HG03457 (cell line): ENCODE data around the gene ERC2.
A peak's percentile ranks its signal among the peaks of the same experiment; 100 is the strongest.

Experiments
- ATAC-seq: cut with Tn5 transposase; IDR thresholded peaks from one replicate; pipeline ENCODE4 v1.9.1; 2021; ENCODE audit warnings: moderate number of reproducible peaks; ENCODE audit not compliant: unreplicated experiment

The ERC2 gene

GRCh38 chr3:55615694-55616295 lies 852.5 kb downstream of the ERC2 start:
- no peak for ATAC-seq

GRCh38 chr3:55615039-55615693 lies 853.1 kb downstream of the ERC2 start:
- no peak for ATAC-seq

- no peak for ATAC-seq
Observed at GRCh38 chr3:55611121-55611520, 857.1 kb downstream of the ERC2 start.

GRCh38 chr3:55609230-55609827 lies 858.9 kb downstream of the ERC2 start:
- ATAC-seq = no peak

GRCh38 chr3:55608301-55608937 lies 859.8 kb downstream of the ERC2 start:
- ATAC-seq = no peak

GRCh38 chr3:55607844-55608243 lies 860.4 kb downstream of the ERC2 start:
- ATAC-seq = peak; percentile 51

- ATAC-seq = no peak
Observed at GRCh38 chr3:55607175-55607574, 861.1 kb downstream of the ERC2 start.

- no peak for ATAC-seq
Observed at GRCh38 chr3:55605443-55606236, 862.6 kb downstream of the ERC2 start.

GRCh38 chr3:55604846-55605245 lies 863.4 kb downstream of the ERC2 start:
- no peak for ATAC-seq

- no peak for ATAC-seq
Observed at GRCh38 chr3:55604402-55604801, 863.9 kb downstream of the ERC2 start.

- no peak for ATAC-seq
Observed at GRCh38 chr3:55601366-55602080, 866.7 kb downstream of the ERC2 start.

GRCh38 chr3:55598224-55598623 lies 870.0 kb downstream of the ERC2 start:
- no peak for ATAC-seq

- ATAC-seq = no peak
Observed at GRCh38 chr3:55597641-55598040, 870.6 kb downstream of the ERC2 start.

- no peak for ATAC-seq
Observed at GRCh38 chr3:55596212-55596611, 872.1 kb downstream of the ERC2 start.

GRCh38 chr3:55595420-55595819 lies 872.8 kb downstream of the ERC2 start:
- ATAC-seq = no peak

GRCh38 chr3:55592572-55592971 lies 875.7 kb downstream of the ERC2 start:
- no peak for ATAC-seq

- ATAC-seq = no peak
Observed at GRCh38 chr3:55591888-55592287, 876.4 kb downstream of the ERC2 start.

GRCh38 chr3:55588146-55588765 lies 880.0 kb downstream of the ERC2 start:
- no peak for ATAC-seq

- ATAC-seq = no peak
Observed at GRCh38 chr3:55585856-55586255, 882.4 kb downstream of the ERC2 start.

GRCh38 chr3:55584716-55585368 lies 883.4 kb downstream of the ERC2 start:
- ATAC-seq = no peak
